ENCODE data around the gene SDHB.

GRCh38 chr1:16993521-16994038, 60.3 kb downstream of the SDHB start:
- TF ChIP-seq, protein P1, sequence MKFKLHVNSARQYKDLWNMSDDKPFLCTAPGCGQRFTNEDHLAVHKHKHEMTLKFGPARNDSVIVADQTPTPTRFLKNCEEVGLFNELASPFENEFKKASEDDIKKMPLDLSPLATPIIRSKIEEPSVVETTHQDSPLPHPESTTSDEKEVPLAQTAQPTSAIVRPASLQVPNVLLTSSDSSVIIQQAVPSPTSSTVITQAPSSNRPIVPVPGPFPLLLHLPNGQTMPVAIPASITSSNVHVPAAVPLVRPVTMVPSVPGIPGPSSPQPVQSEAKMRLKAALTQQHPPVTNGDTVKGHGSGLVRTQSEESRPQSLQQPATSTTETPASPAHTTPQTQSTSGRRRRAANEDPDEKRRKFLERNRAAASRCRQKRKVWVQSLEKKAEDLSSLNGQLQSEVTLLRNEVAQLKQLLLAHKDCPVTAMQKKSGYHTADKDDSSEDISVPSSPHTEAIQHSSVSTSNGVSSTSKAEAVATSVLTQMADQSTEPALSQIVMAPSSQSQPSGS (tag by site-specific recombination; IDR thresholded peaks at IDR 0.05; ENCODE audit: low read depth) = no peak
- TF ChIP-seq, protein P2, sequence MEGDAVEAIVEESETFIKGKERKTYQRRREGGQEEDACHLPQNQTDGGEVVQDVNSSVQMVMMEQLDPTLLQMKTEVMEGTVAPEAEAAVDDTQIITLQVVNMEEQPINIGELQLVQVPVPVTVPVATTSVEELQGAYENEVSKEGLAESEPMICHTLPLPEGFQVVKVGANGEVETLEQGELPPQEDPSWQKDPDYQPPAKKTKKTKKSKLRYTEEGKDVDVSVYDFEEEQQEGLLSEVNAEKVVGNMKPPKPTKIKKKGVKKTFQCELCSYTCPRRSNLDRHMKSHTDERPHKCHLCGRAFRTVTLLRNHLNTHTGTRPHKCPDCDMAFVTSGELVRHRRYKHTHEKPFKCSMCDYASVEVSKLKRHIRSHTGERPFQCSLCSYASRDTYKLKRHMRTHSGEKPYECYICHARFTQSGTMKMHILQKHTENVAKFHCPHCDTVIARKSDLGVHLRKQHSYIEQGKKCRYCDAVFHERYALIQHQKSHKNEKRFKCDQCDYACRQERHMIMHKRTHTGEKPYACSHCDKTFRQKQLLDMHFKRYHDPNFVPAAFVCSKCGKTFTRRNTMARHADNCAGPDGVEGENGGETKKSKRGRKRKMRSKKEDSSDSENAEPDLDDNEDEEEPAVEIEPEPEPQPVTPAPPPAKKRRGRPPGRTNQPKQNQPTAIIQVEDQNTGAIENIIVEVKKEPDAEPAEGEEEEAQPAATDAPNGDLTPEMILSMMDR (tag by site-specific recombination; IDR thresholded peaks at IDR 0.05) = no peak
- TF ChIP-seq, protein P3, sequence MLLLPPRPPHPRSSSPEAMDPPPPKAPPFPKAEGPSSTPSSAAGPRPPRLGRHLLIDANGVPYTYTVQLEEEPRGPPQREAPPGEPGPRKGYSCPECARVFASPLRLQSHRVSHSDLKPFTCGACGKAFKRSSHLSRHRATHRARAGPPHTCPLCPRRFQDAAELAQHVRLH (tag by site-specific recombination; IDR thresholded peaks at IDR 0.05) = no peak
- no peak for TF ChIP-seq PATZ1 (tag by site-specific recombination; IDR thresholded peaks at IDR 0.05)
- no peak for TF ChIP-seq SP3 (tag by site-specific recombination; IDR thresholded peaks at IDR 0.05)
- TF ChIP-seq ZBTB1 (tag by site-specific recombination; IDR thresholded peaks at IDR 0.05) = no peak
- TF ChIP-seq, protein P4, sequence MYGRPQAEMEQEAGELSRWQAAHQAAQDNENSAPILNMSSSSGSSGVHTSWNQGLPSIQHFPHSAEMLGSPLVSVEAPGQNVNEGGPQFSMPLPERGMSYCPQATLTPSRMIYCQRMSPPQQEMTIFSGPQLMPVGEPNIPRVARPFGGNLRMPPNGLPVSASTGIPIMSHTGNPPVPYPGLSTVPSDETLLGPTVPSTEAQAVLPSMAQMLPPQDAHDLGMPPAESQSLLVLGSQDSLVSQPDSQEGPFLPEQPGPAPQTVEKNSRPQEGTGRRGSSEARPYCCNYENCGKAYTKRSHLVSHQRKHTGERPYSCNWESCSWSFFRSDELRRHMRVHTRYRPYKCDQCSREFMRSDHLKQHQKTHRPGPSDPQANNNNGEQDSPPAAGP (tag by site-specific recombination; IDR thresholded peaks at IDR 0.05) = no peak
- TF ChIP-seq, protein P5, sequence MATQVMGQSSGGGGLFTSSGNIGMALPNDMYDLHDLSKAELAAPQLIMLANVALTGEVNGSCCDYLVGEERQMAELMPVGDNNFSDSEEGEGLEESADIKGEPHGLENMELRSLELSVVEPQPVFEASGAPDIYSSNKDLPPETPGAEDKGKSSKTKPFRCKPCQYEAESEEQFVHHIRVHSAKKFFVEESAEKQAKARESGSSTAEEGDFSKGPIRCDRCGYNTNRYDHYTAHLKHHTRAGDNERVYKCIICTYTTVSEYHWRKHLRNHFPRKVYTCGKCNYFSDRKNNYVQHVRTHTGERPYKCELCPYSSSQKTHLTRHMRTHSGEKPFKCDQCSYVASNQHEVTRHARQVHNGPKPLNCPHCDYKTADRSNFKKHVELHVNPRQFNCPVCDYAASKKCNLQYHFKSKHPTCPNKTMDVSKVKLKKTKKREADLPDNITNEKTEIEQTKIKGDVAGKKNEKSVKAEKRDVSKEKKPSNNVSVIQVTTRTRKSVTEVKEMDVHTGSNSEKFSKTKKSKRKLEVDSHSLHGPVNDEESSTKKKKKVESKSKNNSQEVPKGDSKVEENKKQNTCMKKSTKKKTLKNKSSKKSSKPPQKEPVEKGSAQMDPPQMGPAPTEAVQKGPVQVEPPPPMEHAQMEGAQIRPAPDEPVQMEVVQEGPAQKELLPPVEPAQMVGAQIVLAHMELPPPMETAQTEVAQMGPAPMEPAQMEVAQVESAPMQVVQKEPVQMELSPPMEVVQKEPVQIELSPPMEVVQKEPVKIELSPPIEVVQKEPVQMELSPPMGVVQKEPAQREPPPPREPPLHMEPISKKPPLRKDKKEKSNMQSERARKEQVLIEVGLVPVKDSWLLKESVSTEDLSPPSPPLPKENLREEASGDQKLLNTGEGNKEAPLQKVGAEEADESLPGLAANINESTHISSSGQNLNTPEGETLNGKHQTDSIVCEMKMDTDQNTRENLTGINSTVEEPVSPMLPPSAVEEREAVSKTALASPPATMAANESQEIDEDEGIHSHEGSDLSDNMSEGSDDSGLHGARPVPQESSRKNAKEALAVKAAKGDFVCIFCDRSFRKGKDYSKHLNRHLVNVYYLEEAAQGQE (tag by site-specific recombination; IDR thresholded peaks at IDR 0.05) = no peak
- no peak for TF ChIP-seq ZSCAN18 (tag by site-specific recombination; IDR thresholded peaks at IDR 0.05)
- no peak for TF ChIP-seq ZNF19 (tag by site-specific recombination; IDR thresholded peaks at IDR 0.05; ENCODE audit: low read depth)
- TF ChIP-seq ZNF48 (tag by site-specific recombination; IDR thresholded peaks at IDR 0.05) = no peak
- no peak for TF ChIP-seq ZNF514 (tag by site-specific recombination; IDR thresholded peaks at IDR 0.05)
- TF ChIP-seq ZNF10 (tag by site-specific recombination; IDR thresholded peaks at IDR 0.05) = no peak

Measured in HEK293 (cell line).